ENCODE measurements around the gene PRKCE. TPM values are rescaled to one million over a fixed set of nuclear protein-coding genes. Genes with fewer than 3 reads are reported as not detected.

Gene PRKCE
- total and polyA plus RNA-seq, 2 donors, result 3.2 to 3.3 TPM

DNA sequence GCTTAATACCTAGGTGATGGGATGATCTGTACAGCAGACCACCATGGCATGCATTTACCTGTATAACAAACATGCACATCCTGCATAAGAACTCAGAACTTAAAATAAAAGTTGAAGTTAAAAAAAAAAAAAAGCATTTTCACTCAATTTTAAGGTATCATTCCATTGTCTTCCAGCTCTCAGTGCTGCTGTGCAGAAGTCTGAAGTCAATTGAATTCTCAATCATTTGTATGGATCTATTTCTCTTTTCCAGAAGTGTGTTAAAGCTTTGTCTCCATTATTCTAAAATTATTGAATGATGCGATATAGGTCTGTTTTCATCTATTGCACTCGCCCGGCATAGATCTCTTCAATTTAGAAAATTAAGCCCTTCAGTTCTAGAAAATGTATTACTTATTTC, 443.2 kb downstream of the PRKCE start:
- Histone ChIP-seq H3K27ac (ENCODE audit: low read depth in 1 of 2, low read length in 1 of 2) (no peak overlapping the region), H3K9me3 (ENCODE audit: control insufficient read depth in 2 of 2, insufficient read depth in 1 of 2, low read length in 1 of 2) (no peaks in the 10 kb centered on the region), H3K4me1 (ENCODE audit: control insufficient read depth in 2 of 2, insufficient read depth in 2 of 2, low read length in 2 of 2) (no peaks in the 10 kb centered on the region), H3K27me3 (ENCODE audit: control insufficient read depth in 2 of 2, insufficient read depth in 1 of 2, low read length in 1 of 2) (no peaks in the 10 kb centered on the region), H3K36me3 (ENCODE audit: control insufficient read depth in 2 of 2, insufficient read depth in 2 of 2, low read length in 1 of 2) (no peaks in the 10 kb centered on the region), H3K4me3 (ENCODE audit: low read length in 2 of 2) (no peak overlapping the region)
- WGBS, result 83% methylated on average over 3 of the region's 3 CpGs
- DNase-seq (ENCODE audit: low read depth in 6 of 9, low spot score in 9 of 9), result no peak

DNA sequence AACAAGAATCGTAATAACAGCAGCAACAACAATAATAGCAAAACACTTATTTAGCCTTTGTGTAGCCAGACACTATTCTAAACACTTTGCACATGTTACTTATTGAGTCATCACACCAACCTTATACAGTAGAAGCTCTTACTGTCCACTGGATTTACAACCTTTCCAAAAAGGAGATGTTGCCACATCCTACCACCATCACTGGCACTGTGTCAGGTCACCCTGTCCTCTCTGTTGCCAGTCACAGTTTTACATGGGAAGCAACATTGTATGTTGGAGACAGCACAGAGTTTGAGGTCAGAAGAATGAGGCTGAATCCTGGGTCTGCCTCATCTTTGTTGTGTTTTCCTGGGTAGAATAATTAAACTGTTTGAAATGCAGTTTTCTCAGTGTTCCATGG, 444.4 kb downstream of the PRKCE start:
- Histone ChIP-seq H3K36me3 (ENCODE audit: control insufficient read depth in 2 of 2, insufficient read depth in 2 of 2, low read length in 1 of 2) (no peaks in the 10 kb centered on the region), H3K4me1 (ENCODE audit: control insufficient read depth in 2 of 2, insufficient read depth in 2 of 2, low read length in 2 of 2) (no peaks in the 10 kb centered on the region), H3K9me3 (ENCODE audit: control insufficient read depth in 2 of 2, insufficient read depth in 1 of 2, low read length in 1 of 2) (no peaks in the 10 kb centered on the region), H3K27ac (ENCODE audit: low read depth in 1 of 2, low read length in 1 of 2) (no peak overlapping the region), H3K27me3 (ENCODE audit: control insufficient read depth in 2 of 2, insufficient read depth in 1 of 2, low read length in 1 of 2) (no peaks in the 10 kb centered on the region), H3K4me3 (ENCODE audit: low read length in 2 of 2) (no peak overlapping the region)
- WGBS, result 99% methylated on average over 1 of the region's 1 CpG
- DNase-seq (ENCODE audit: low read depth in 6 of 9, low spot score in 9 of 9), result no peak

DNA sequence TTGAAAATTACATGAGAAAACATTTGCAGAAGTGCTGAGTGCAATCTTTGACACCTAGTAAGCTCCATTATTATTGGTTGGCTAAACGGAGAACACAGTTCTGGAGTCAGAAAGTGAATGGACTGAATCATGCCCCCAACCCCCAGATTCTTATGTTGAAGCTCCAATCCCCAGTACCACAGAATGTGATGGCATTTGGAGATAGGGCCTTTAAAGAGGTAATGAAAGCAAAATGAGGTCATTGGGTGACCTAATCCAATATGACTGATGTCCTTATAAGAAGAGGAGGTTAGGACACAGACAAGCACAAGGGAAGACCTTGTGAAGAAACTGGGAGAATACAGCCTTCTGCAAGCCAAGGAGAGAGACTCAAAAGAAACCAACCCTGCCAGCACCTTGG, 444.8 kb downstream of the PRKCE start:
- H3K4me1 ChIP-seq (ENCODE audit: control insufficient read depth in 2 of 2, insufficient read depth in 2 of 2, low read length in 2 of 2), result no peaks in the 10 kb centered on the region
- H3K36me3 ChIP-seq (ENCODE audit: control insufficient read depth in 2 of 2, insufficient read depth in 2 of 2, low read length in 1 of 2), result no peaks in the 10 kb centered on the region
- H3K9me3 ChIP-seq (ENCODE audit: control insufficient read depth in 2 of 2, insufficient read depth in 1 of 2, low read length in 1 of 2), result no peaks in the 10 kb centered on the region
- no peaks in the 10 kb centered on the region for H3K27me3 ChIP-seq (ENCODE audit: control insufficient read depth in 2 of 2, insufficient read depth in 1 of 2, low read length in 1 of 2)
- H3K4me3 ChIP-seq (ENCODE audit: low read length in 2 of 2), result no peak overlapping the region
- H3K27ac ChIP-seq (ENCODE audit: low read depth in 1 of 2, low read length in 1 of 2), result no peak overlapping the region
- DNase-seq (ENCODE audit: low read depth in 6 of 9, low spot score in 9 of 9), result no peak
- 97% methylated on average over 1 of the region's 1 CpG for WGBS

DNA sequence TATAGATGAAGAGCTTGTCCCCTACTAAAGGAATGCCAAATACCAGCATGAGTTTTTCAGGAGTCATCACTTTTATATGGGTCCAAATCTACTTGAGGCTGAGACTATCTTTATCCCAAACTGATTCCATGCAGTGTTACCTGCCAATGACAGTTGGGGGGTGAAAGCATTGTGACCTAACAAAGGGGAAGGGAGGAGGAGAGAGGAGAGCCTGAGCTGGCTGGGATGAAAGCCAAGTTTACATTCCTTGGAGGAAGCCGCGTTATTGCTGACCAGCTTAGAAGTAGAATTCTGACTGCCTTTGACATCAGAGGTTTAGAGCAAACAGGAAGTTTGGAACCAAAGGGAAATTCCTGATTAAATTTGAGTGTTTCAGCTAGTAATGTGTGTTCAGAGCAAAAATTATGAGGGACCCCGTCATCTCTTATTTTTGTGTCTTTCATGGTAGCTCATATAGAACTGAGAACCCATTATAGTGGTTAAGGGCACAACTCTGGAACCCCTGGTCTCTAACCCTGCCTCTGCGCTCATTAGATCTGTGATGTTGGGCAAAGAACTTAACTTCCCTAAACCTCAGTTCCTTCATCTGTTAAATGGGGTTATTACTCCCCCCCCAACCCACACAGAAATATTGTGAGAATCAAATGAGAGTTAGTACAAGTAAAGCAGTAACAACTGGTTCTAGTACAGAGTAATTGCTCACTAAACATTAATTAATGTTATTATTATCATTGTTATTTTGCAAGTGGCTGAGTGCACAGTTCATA, 446.4 kb downstream of the PRKCE start:
- Histone ChIP-seq H3K36me3 (ENCODE audit: control insufficient read depth in 2 of 2, insufficient read depth in 2 of 2, low read length in 1 of 2) (no peaks in the 10 kb centered on the region), H3K27me3 (ENCODE audit: control insufficient read depth in 2 of 2, insufficient read depth in 1 of 2, low read length in 1 of 2) (no peaks in the 10 kb centered on the region), H3K9me3 (ENCODE audit: control insufficient read depth in 2 of 2, insufficient read depth in 1 of 2, low read length in 1 of 2) (no peaks in the 10 kb centered on the region), H3K4me3 (ENCODE audit: low read length in 2 of 2) (no peak overlapping the region), H3K27ac (ENCODE audit: low read depth in 1 of 2, low read length in 1 of 2) (peak overlapping the region; percentile 50 to 63), H3K4me1 (ENCODE audit: control insufficient read depth in 2 of 2, insufficient read depth in 2 of 2, low read length in 2 of 2) (no peaks in the 10 kb centered on the region)
- WGBS, result 71% methylated on average over 4 of the region's 4 CpGs
- DNase-seq (ENCODE audit: low read depth in 6 of 9, low spot score in 9 of 9), result peak in 3 of 9 donors; percentile 9 to 37 (median 19)

DNA sequence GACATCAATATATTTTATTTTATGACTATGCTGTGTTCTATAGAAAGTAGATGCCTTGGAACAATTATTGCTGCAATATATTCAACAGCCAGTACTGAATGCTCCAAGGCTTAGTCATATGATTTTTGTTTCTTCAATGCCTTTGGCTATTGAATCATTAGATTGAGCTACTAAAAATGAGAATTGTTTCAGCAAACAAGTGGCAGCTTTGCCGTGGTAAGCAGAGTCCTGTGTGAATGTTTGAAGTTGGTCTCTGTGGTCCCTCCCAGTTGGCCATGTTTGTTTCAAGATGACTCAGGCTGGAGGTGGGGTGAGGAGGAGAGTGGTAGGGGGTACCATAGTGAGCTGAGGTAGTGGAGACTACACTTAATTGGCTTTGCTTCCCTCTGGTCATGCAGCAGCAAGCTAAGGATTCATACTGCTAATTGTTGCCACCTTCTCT, 447.2 kb downstream of the PRKCE start:
- H3K27ac ChIP-seq (ENCODE audit: low read depth in 1 of 2, low read length in 1 of 2), result no peak overlapping the region
- no peaks in the 10 kb centered on the region for H3K9me3 ChIP-seq (ENCODE audit: control insufficient read depth in 2 of 2, insufficient read depth in 1 of 2, low read length in 1 of 2)
- 92% methylated on average over 1 of the region's 1 CpG for WGBS
- H3K4me1 ChIP-seq (ENCODE audit: control insufficient read depth in 2 of 2, insufficient read depth in 2 of 2, low read length in 2 of 2), result no peaks in the 10 kb centered on the region
- no peak overlapping the region for H3K4me3 ChIP-seq (ENCODE audit: low read length in 2 of 2)
- H3K36me3 ChIP-seq (ENCODE audit: control insufficient read depth in 2 of 2, insufficient read depth in 2 of 2, low read length in 1 of 2), result no peaks in the 10 kb centered on the region
- H3K27me3 ChIP-seq (ENCODE audit: control insufficient read depth in 2 of 2, insufficient read depth in 1 of 2, low read length in 1 of 2), result no peaks in the 10 kb centered on the region
- DNase-seq (ENCODE audit: low read depth in 6 of 9, low spot score in 9 of 9), result no peak

DNA sequence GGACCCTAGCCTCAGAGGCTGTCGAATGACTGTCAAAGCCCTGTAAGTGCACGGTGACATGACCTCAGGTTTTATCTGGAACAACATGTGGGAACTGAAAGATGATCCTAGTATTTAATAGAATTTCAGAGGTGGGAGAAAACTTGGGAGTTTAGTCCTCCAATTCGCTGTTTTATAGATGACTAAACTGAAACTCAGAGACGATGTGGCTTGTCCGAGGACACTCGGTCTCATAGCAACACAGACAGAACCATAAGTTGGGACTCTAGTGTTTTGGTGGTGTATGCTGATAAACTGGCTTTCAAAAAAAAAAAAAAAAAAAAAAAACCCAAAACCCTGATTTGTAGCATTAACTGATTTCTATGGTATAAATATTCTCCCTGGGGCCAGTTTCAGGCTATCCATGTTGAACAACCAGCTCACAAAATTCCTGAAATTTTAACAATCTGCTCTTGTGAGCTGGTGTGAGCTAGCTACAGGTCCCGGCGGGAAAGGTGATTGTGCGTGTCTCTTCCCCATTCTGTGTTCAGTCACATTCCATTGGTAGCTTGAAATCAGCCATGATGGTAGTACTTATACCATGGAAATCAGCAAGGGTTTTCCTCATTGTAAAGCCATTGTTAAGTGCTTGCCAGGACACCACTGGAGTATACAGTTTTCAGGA, 450.2 kb downstream of the PRKCE start:
- 98% methylated on average over 9 of the region's 9 CpGs for WGBS

DNA sequence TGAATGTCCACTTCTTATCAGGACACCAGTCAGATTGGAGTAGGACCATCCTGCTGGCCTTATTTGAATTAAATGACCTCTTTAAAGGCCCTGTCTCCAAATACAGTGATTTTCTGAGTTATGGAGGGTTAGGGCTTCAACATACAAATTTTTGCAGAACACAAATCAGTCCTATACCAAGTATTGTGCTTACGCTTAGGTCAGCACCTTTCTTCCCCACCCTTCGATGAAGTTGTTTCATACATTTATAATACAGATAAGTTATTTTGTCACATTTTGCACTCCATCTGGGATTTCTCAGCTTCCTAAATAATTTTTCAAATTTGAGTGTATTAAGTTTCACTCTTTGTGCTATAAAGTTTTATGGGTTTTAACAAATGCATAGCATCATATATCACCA, 455.2 kb downstream of the PRKCE start:
- WGBS, result 97% methylated on average over 2 of the region's 2 CpGs
- H3K36me3 ChIP-seq (ENCODE audit: control insufficient read depth in 2 of 2, insufficient read depth in 2 of 2, low read length in 1 of 2), result no peaks in the 10 kb centered on the region
- H3K4me1 ChIP-seq (ENCODE audit: control insufficient read depth in 2 of 2, insufficient read depth in 2 of 2, low read length in 2 of 2), result no peaks in the 10 kb centered on the region
- H3K27ac ChIP-seq (ENCODE audit: low read depth in 1 of 2, low read length in 1 of 2), result no peak overlapping the region
- H3K27me3 ChIP-seq (ENCODE audit: control insufficient read depth in 2 of 2, insufficient read depth in 1 of 2, low read length in 1 of 2), result no peaks in the 10 kb centered on the region
- no peaks in the 10 kb centered on the region for H3K9me3 ChIP-seq (ENCODE audit: control insufficient read depth in 2 of 2, insufficient read depth in 1 of 2, low read length in 1 of 2)
- DNase-seq (ENCODE audit: low read depth in 6 of 9, low spot score in 9 of 9), result no peak
- H3K4me3 ChIP-seq (ENCODE audit: low read length in 2 of 2), result no peak overlapping the region

More for the DNA sequence above, 450.2 kb downstream of the PRKCE start:
- no peak overlapping the region for H3K4me3 ChIP-seq (ENCODE audit: low read length in 2 of 2)
- H3K27me3 ChIP-seq (ENCODE audit: control insufficient read depth in 2 of 2, insufficient read depth in 1 of 2, low read length in 1 of 2), result no peaks in the 10 kb centered on the region
- H3K27ac ChIP-seq (ENCODE audit: low read depth in 1 of 2, low read length in 1 of 2), result no peak overlapping the region
- no peak for DNase-seq (ENCODE audit: low read depth in 6 of 9, low spot score in 9 of 9)
- H3K4me1 ChIP-seq (ENCODE audit: control insufficient read depth in 2 of 2, insufficient read depth in 2 of 2, low read length in 2 of 2), result no peaks in the 10 kb centered on the region
- H3K9me3 ChIP-seq (ENCODE audit: control insufficient read depth in 2 of 2, insufficient read depth in 1 of 2, low read length in 1 of 2), result no peaks in the 10 kb centered on the region
- no peaks in the 10 kb centered on the region for H3K36me3 ChIP-seq (ENCODE audit: control insufficient read depth in 2 of 2, insufficient read depth in 2 of 2, low read length in 1 of 2)

DNA sequence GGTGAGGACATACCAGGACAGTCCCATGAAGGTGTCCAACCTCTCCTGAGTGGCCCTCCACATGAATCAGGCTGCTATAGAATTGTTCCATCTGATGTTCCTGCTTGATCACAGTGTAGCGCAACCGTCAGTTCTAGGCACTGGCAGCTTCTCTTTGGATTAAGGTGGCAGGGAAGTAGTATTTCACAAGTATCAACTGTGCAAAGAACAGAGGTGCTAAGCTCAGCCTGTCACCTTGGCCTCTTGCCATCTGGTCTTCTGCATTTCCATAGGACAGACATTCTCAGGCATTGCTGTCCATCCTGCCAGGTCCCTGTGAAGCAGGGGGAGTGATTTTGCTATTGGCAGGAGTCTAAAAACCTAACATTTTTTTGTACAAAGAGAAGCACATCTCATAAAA, 463.5 kb downstream of the PRKCE start:
- Histone ChIP-seq H3K4me3 (ENCODE audit: low read length in 2 of 2) (no peak overlapping the region), H3K27me3 (ENCODE audit: control insufficient read depth in 2 of 2, insufficient read depth in 1 of 2, low read length in 1 of 2) (no peaks in the 10 kb centered on the region), H3K36me3 (ENCODE audit: control insufficient read depth in 2 of 2, insufficient read depth in 2 of 2, low read length in 1 of 2) (no peaks in the 10 kb centered on the region), H3K27ac (ENCODE audit: low read depth in 1 of 2, low read length in 1 of 2) (no peak overlapping the region), H3K4me1 (ENCODE audit: control insufficient read depth in 2 of 2, insufficient read depth in 2 of 2, low read length in 2 of 2) (peaks cover 0 to 2% of the 10 kb centered on the region in 2 donors), H3K9me3 (ENCODE audit: control insufficient read depth in 2 of 2, insufficient read depth in 1 of 2, low read length in 1 of 2) (peaks cover 0 to 3% of the 10 kb centered on the region in 2 donors)
- DNase-seq (ENCODE audit: low read depth in 6 of 9, low spot score in 9 of 9), result no peak
- 98% methylated on average over 2 of the region's 2 CpGs for WGBS

DNA sequence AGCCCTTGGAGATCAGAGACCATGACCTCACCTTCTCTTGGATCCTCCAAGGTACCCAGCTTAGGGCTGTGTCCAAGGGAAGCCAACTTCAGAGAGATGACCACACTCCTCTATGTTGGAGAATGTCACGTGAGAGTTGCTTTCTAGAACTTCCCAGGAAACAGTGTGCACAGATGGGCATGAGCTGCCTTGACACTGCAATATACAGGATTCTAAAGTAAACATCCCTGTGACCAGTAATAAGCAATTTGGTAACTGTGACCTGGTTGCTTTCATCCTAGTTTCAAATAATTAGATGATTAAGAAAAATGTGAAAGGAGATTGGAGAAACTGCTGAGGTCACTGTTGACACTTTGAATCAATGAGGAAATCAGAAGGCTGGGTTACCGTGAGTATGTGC, 464.7 kb downstream of the PRKCE start:
- no peak overlapping the region for H3K4me3 ChIP-seq (ENCODE audit: low read length in 2 of 2)
- peaks cover 0 to 3% of the 10 kb centered on the region in 2 donors for H3K4me1 ChIP-seq (ENCODE audit: control insufficient read depth in 2 of 2, insufficient read depth in 2 of 2, low read length in 2 of 2)
- H3K27me3 ChIP-seq (ENCODE audit: control insufficient read depth in 2 of 2, insufficient read depth in 1 of 2, low read length in 1 of 2), result no peaks in the 10 kb centered on the region
- peaks cover 0 to 3% of the 10 kb centered on the region in 2 donors for H3K9me3 ChIP-seq (ENCODE audit: control insufficient read depth in 2 of 2, insufficient read depth in 1 of 2, low read length in 1 of 2)
- DNase-seq (ENCODE audit: low read depth in 6 of 9, low spot score in 9 of 9), result no peak
- no peaks in the 10 kb centered on the region for H3K36me3 ChIP-seq (ENCODE audit: control insufficient read depth in 2 of 2, insufficient read depth in 2 of 2, low read length in 1 of 2)
- WGBS, result 95% methylated on average over 2 of the region's 2 CpGs
- H3K27ac ChIP-seq (ENCODE audit: low read depth in 1 of 2, low read length in 1 of 2), result no peak overlapping the region
